HepG2 (cell line): ENCODE measurements around the gene PLD4. TPM values are rescaled to one million over a fixed set of nuclear protein-coding genes. Genes with fewer than 3 reads are reported as not detected.

ENCODE experiments used
- ATAC-seq: fragments of 200-7000 bp; cut with Tn5 transposase; 3 replicates; pipeline ENCODE4 v1.9.1; 2020; ENCODE audit warnings: mild to moderate bottlenecking, moderate library complexity
- BruUV-seq: library from RNA; stranded (reverse); fragments of 400-500 nt; replicated peaks from 2 replicates; lab custom pipeline; 2021; lab: Mats Ljungman, UMichigan
- CTCF ChIA-PET: fragments of 300-600 bp; formaldehyde crosslinking; extraction: SDS; loops from one replicate; lab custom pipeline; 2021; ENCODE audit warnings: low total read pairs, inconsistent platforms, low intra/inter-chr PET ratio; lab: Yijun Ruan, JAX
- POLR2A ChIA-PET: fragments of 350-600 bp; sonication (Branson Sonifier 250); formaldehyde crosslinking; loops from one replicate; lab custom pipeline; 2020; ENCODE audit warnings: antibody characterized with exemption, inconsistent platforms; lab: Yijun Ruan, JAX
- DNase-seq: peaks from one replicate; pipeline ENCODE4 v3.0.0-alpha.2; 2015; ENCODE audit warnings: low spot score
- FAIRE-seq: peaks from 3 replicates; lab custom pipeline; 2011; peaks lifted over from hg19 to GRCh38; lab: Jason Lieb, UNC
- H2AFZ ChIP-seq: one replicate; pipeline ENCODE4 v1.6.1; 2011; ENCODE audit warnings: low read length, inconsistent platforms
- H3K27ac ChIP-seq: fragments of 300-600 bp; 3 replicates; pipeline ENCODE4 v1.8.0; 2011; ENCODE audit warnings: mixed run types, mild to moderate bottlenecking, mixed read lengths, low read length, inconsistent platforms; ENCODE audit not compliant: insufficient read depth; ENCODE audit errors: extremely low read length
- H3K27me3 ChIP-seq, 2 experiments: fragments of 200-600 bp in 1 of 2; 2 replicates in 1 of 2; 3 replicates in 1 of 2; pipeline versions ENCODE4 v1.6.0 to v1.8.0; 2011; ENCODE audit warnings: low read length in 2 of 2, mild to moderate bottlenecking in 2 of 2, moderate library complexity in 2 of 2, inconsistent platforms in 1 of 2; ENCODE audit not compliant: insufficient read depth in 2 of 2, control insufficient read depth in 1 of 2
- H3K36me3 ChIP-seq, 2 experiments: fragments of 200-600 bp in 1 of 2; replicated peaks in 1 of 2; 2 replicates in 1 of 2; 3 replicates in 1 of 2; pipeline versions ENCODE4 v1.5.1 to v1.8.0; 2011; ENCODE audit warnings: low read length in 2 of 2, inconsistent platforms in 1 of 2; ENCODE audit not compliant: insufficient read depth in 2 of 2, control insufficient read depth in 1 of 2
- H3K4me1 ChIP-seq: 2 replicates; pipeline ENCODE4 v1.5.1; 2012; ENCODE audit warnings: low read length, inconsistent platforms; ENCODE audit not compliant: insufficient read depth
- H3K4me2 ChIP-seq: 2 replicates; pipeline ENCODE4 v1.6.0; 2011; ENCODE audit warnings: low read depth, low read length, inconsistent platforms
- H3K4me3 ChIP-seq, 3 experiments: fragments of 200-600 bp in 1 of 3; sonication (generic), shearing (Covaris generic) in 1 of 3; replicated peaks in 1 of 3; 2 replicates each; pipeline ENCODE4 v1.5.1; 2011 to 2016; ENCODE audit warnings: low read length in 3 of 3, inconsistent platforms in 2 of 3, low read depth in 2 of 3, mild to moderate bottlenecking in 2 of 3, control low read depth in 1 of 3, mixed read lengths in 1 of 3; ENCODE audit not compliant: insufficient read depth in 1 of 3
- H3K79me2 ChIP-seq: one replicate; pipeline ENCODE4 v1.6.1; 2011; ENCODE audit warnings: low read length, inconsistent platforms; ENCODE audit not compliant: insufficient read depth
- H3K9ac ChIP-seq: 2 replicates; pipeline ENCODE4 v1.6.0; 2011; ENCODE audit warnings: mild to moderate bottlenecking, low read depth, low read length, inconsistent platforms; ENCODE audit not compliant: insufficient read depth
- H3K9me3 ChIP-seq: 2 replicates; pipeline ENCODE4 v1.5.1; 2012; ENCODE audit warnings: mild to moderate bottlenecking, low read length
- H4K20me1 ChIP-seq: 2 replicates; pipeline ENCODE4 v1.6.0; 2011; ENCODE audit warnings: inconsistent platforms, mild to moderate bottlenecking, low read length, moderate library complexity; ENCODE audit not compliant: insufficient read depth
- CBX5 ChIP-seq: sonication (generic); formaldehyde crosslinking; IDR thresholded peaks from 2 replicates; pipeline ENCODE4 v1.4.0; 2020; ENCODE audit warnings: missing genetic modification reagents, borderline replicate concordance
- GPN1 ChIP-seq: sonication (generic); formaldehyde crosslinking; IDR thresholded peaks from 2 replicates; pipeline ENCODE4 v1.5.1; 2020; ENCODE audit warnings: missing genetic modification reagents, borderline replicate concordance
- KDM2A ChIP-seq: sonication (generic); formaldehyde crosslinking; IDR thresholded peaks from 2 replicates; pipeline ENCODE4 v1.4.0; 2020; ENCODE audit warnings: low read depth, missing genetic modification reagents, borderline replicate concordance
- NAIF1 ChIP-seq: sonication (generic); formaldehyde crosslinking; IDR thresholded peaks from 2 replicates; pipeline ENCODE4 v1.5.0; 2020; ENCODE audit warnings: mild to moderate bottlenecking, missing genetic modification reagents, borderline replicate concordance
- NR1H2 ChIP-seq: sonication (generic); formaldehyde crosslinking; IDR thresholded peaks from 2 replicates; pipeline ENCODE4 v1.8.1; 2022; ENCODE audit warnings: low read depth, missing genetic modification reagents, borderline replicate concordance
- POLR2A ChIP-seq, 2 experiments: IDR thresholded peaks; 2 replicates each; pipeline ENCODE4 v1.6.1; 2011; ENCODE audit warnings: low read depth in 2 of 2, low read length in 2 of 2, mild to moderate bottlenecking in 1 of 2, moderate library complexity in 1 of 2; ENCODE audit not compliant: insufficient read depth in 1 of 2
- SALL1 ChIP-seq: sonication (generic); formaldehyde crosslinking; IDR thresholded peaks from 2 replicates; pipeline ENCODE4 v1.8.0; 2022; ENCODE audit warnings: mild to moderate bottlenecking, missing genetic modification reagents
- ZNF772 ChIP-seq: sonication (generic); formaldehyde crosslinking; IDR thresholded peaks from 2 replicates; pipeline ENCODE4 v1.5.0; 2020; ENCODE audit warnings: mild to moderate bottlenecking, missing genetic modification reagents
- WGBS: methylation state at CpG from one replicate; pipeline ENCODE4 v1.1.6; 2017; ENCODE audit warnings: low lambda C conversion rate; 5-methylcytosine and 5-hydroxymethylcytosine counted together
- in situ Hi-C: cut with HindIII; loops from 2 replicates; pipeline ENCODE4 v1.10.0; 2017; ENCODE audit warnings: low pct_unique_long_range_greater_than_20kb; ENCODE audit not compliant: extremely low pct_ligation_motif_present
- intact Hi-C: fragments of 100-400 bp; cut with micrococcal nuclease; formaldehyde crosslinking; loops from one replicate; pipeline ENCODE4 v1.10.0; 2022; ENCODE audit not compliant: unreplicated experiment
- polyA plus RNA-seq, 8 experiments: library from polyadenylated mRNA; depleted of rRNA in 3 of 8; stranded (reverse) in 7 of 8; unstranded in 1 of 8; fragments of >200 nt; fragmentation: Illumina TruSeq in 4 of 8; extraction: Trizol in 4 of 8; gene quantifications; 2 replicates each; pipeline versions ENCODE4 v1.2.1 to v1.2.3, GENCODE V29; 2011 to 2016; ENCODE audit warnings: low read depth in 4 of 8, missing spikeins in 1 of 8, mixed read lengths in 1 of 8; ENCODE audit not compliant: insufficient read depth in 1 of 8
- total RNA-seq, 5 experiments: library from RNA; depleted of rRNA; stranded (reverse); fragments of >200 nt; fragmentation: Illumina TruSeq; extraction: Trizol; gene quantifications; 2 replicates each; pipeline ENCODE4 v1.2.3, GENCODE V29; 2016; ENCODE audit warnings: low read depth in 1 of 5
- TF ChIP-seq, protein P1 (sequence below): IDR thresholded peaks from 2 replicates; pipeline ENCODE4 v1.6.1; 2016; ENCODE audit warnings: missing biosample characterization, missing genetic modification reagents, low read depth
- TF ChIP-seq, protein P2 (sequence below): IDR thresholded peaks from 2 replicates; pipeline ENCODE4 v1.6.1; 2016; ENCODE audit warnings: missing compliant biosample characterization, missing genetic modification reagents, borderline replicate concordance

Gene PLD4
- total and polyA plus RNA-seq, 2 of the 13 experiments (the other 11 are each of a cell fraction or from before 2014, with no cell fraction given), result not detected

DNA sequence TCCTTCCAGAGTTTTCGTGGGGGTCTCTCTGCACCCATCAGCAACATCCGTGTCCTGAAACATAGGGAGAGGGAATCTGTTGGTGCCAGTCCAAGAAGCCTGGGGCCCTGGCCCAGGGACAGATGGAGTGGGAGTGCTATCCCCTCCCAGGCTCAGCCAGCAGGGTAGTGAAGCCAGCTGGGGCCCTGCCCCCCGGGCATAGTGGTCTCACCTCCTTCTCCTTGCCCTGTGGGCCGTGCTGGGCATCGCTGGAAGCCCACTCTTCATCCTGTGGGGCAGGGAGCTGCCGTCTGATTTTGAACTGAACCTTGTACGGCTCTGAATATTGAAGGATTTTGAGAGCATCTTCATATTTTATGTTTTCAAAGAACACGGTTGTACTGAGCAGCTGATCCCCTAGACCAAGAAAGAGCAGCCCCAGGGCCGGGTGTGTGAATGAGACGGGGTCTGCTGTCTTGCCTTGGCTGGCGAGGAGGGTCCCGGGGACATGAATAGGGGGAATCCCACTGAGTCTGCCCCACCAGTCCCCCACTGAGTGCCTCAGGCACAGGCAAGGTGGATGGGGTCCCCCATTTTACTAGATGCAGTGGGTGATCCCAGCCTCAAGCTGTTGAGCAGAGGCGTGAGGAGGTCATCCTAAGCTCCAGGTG is 30.2 kb downstream of the PLD4 start:
- BruUV-seq, result no TSS peak
- H4K20me1 ChIP-seq, result no peaks in the 10 kb centered on the region
- FAIRE-seq (no peak), DNase-seq (no peak), ATAC-seq (no peak)
- TF ChIP-seq SALL1 (CRISPR knock-in tag) (no peak), KDM2A (CRISPR knock-in tag) (no peak), ZNF772 (CRISPR knock-in tag) (no peak), CBX5 (CRISPR knock-in tag) (no peak)
- ChIA-PET POLR2A (no interaction called here), CTCF (no interaction called here)
- H2AFZ ChIP-seq, result no peak overlapping the region
- H3K79me2 ChIP-seq, result no peaks in the 10 kb centered on the region
- H3K27me3 ChIP-seq, result peaks cover 5 to 68% of the 10 kb centered on the region in 2 experiments
- no peaks in the 10 kb centered on the region for H3K36me3 ChIP-seq
- no peak overlapping the region for H3K27ac ChIP-seq
- no peak overlapping the region for H3K4me3 ChIP-seq
- no peaks in the 10 kb centered on the region for H3K4me1 ChIP-seq
- no peaks in the 10 kb centered on the region for H3K9me3 ChIP-seq
- in situ Hi-C loops, result no loop called here
- intact Hi-C loops, result no loop called here
- no peak overlapping the region for H3K4me2 ChIP-seq
- 20% methylated on average over 3 of the region's 13 CpGs for WGBS
- H3K9ac ChIP-seq, result no peak overlapping the region

DNA sequence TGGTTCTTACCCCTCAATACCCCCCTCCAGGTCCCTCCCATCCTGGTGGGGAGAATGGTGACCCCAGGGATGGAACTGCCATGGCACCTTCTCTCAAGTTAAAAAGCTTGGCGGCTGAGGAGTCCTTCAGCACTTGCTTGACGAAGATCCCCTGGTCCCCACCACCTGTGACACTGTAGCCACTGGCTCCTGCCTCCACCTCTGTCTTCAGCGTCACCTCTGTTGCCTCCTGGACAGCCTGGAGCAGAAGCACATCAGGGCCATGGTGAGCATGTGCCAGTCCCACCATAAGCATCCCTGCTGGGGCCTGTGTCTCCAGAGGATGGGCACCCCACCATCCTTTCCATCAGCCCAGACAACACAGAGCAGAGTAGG is 30.7 kb downstream of the PLD4 start:
- no TSS peak for BruUV-seq
- no peak overlapping the region for H3K4me2 ChIP-seq
- H4K20me1 ChIP-seq, result no peaks in the 10 kb centered on the region
- no peaks in the 10 kb centered on the region for H3K4me1 ChIP-seq
- H3K9me3 ChIP-seq, result no peaks in the 10 kb centered on the region
- H3K27ac ChIP-seq, result no peak overlapping the region
- H3K9ac ChIP-seq, result no peak overlapping the region
- in situ Hi-C loops, result no loop called here
- no peak overlapping the region for H2AFZ ChIP-seq
- H3K36me3 ChIP-seq, result no peaks in the 10 kb centered on the region
- FAIRE-seq (no peak), DNase-seq (no peak), ATAC-seq (no peak)
- ChIA-PET CTCF (no interaction called here), POLR2A (no interaction called here)
- TF ChIP-seq, protein P1, sequence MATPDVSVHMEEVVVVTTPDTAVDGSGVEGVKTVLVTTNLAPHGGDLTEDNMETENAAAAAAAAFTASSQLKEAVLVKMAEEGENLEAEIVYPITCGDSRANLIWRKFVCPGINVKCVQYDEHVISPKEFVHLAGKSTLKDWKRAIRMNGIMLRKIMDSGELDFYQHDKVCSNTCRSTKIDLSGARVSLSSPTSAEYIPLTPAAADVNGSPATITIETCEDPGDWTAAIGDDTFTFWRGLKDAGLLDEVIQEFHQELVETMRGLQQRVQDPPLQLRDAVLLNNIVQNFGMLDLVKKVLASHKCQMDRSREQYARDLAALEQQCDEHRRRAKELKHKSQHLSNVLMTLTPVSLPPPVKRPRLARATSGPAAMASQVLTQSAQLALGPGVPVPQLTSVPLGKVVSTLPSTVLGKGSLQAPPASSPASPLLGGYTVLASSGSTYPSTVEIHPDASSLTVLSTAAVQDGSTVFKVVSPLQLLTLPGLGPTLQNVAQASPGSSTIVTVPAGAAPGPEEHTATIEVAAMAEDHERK (CRISPR knock-in tag), result no peak
- TF ChIP-seq POLR2A (IDR thresholded peaks at IDR 0.05; ENCODE audit: insufficient read depth in 1 of 2, low read depth in 2 of 2, low read length in 2 of 2) (no peak), GPN1 (CRISPR knock-in tag) (no peak), NAIF1 (CRISPR knock-in tag) (no peak), NR1H2 (CRISPR knock-in tag) (no peak)
- TF ChIP-seq, protein P2, sequence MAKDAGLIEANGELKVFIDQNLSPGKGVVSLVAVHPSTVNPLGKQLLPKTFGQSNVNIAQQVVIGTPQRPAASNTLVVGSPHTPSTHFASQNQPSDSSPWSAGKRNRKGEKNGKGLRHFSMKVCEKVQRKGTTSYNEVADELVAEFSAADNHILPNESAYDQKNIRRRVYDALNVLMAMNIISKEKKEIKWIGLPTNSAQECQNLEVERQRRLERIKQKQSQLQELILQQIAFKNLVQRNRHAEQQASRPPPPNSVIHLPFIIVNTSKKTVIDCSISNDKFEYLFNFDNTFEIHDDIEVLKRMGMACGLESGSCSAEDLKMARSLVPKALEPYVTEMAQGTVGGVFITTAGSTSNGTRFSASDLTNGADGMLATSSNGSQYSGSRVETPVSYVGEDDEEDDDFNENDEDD (CRISPR knock-in tag), result no peak
- 14% methylated on average over 2 of the region's 3 CpGs for WGBS
- no peaks in the 10 kb centered on the region for H3K79me2 ChIP-seq
- intact Hi-C loops, result no loop called here
- H3K27me3 ChIP-seq, result peaks cover 3 to 63% of the 10 kb centered on the region in 2 experiments; a peak in 4 of 5 replicates
- no peak overlapping the region for H3K4me3 ChIP-seq
